ENCODE measurements around the gene CCDC188.

DNA sequence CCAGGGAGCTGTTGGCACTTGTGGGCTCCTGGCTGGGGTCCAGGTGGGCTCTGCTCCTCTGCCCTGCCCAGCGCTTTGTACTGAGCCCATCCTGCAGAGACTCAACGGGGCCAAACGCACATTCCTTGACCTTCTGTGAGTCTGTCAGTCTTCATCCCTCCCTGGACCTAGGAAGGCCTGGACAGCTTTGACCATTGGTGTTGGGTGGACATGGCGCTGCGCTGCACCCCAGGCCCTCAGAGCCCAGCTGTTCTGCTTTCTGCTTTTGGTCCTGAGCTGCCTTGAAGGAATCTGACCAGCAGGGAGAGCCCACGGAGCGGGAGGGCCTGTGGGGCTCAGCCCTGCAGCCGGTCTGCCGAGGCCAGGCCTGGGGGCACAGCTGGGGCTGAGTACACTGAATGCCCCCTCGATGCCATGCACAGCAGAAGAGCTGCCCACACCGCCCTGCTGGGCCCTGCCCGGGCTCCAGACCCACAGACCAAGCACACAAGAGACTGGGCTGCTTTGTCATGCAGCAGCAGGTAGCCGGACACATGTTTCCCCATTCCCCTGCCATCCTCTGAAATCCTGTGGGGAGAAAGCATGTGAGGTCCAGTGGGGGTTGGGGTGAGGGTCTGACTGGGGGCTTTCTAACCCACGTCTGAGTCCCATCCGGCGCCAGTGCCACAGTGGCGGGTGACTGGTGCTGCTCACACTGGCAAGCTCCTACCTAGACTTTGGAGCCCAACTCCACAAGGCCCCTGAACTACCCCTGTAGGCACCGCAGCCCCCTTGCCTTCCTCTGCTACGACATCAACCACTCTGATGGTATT lies 24.1 kb upstream of the CCDC188 start:
- TF ChIP-seq POLR2A (IDR thresholded peaks at IDR 0.05) = no peak
- TF ChIP-seq, protein P1, sequence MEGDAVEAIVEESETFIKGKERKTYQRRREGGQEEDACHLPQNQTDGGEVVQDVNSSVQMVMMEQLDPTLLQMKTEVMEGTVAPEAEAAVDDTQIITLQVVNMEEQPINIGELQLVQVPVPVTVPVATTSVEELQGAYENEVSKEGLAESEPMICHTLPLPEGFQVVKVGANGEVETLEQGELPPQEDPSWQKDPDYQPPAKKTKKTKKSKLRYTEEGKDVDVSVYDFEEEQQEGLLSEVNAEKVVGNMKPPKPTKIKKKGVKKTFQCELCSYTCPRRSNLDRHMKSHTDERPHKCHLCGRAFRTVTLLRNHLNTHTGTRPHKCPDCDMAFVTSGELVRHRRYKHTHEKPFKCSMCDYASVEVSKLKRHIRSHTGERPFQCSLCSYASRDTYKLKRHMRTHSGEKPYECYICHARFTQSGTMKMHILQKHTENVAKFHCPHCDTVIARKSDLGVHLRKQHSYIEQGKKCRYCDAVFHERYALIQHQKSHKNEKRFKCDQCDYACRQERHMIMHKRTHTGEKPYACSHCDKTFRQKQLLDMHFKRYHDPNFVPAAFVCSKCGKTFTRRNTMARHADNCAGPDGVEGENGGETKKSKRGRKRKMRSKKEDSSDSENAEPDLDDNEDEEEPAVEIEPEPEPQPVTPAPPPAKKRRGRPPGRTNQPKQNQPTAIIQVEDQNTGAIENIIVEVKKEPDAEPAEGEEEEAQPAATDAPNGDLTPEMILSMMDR (IDR thresholded peaks at IDR 0.05) = peak in 1 of 6 experiments; percentile 18
